HG03064 (cell line): ENCODE measurements around the gene TXNDC2.
"Not testable (repeated sequence)": the region's sequence is repeated elsewhere in the genome, so short reads cannot be mapped to it uniquely, and the experiment has no call there.

Experiments
- ATAC-seq: cut with Tn5 transposase; IDR thresholded peaks from one replicate; pipeline ENCODE4 v1.9.1; 2021; ENCODE audit warnings: low read depth; ENCODE audit not compliant: unreplicated experiment

TXNDC2 gene

GRCh38 chr18:9911226-9911625 is 25.5 kb downstream of the TXNDC2 start:
- ATAC-seq, result no peak

GRCh38 chr18:9912285-9912684 is 26.5 kb downstream of the TXNDC2 start:
- ATAC-seq, result not testable (repeated sequence)

- no peak for ATAC-seq
These were observed 27.4 kb downstream of the TXNDC2 start for GRCh38 chr18:9913151-9913525.

DNA sequence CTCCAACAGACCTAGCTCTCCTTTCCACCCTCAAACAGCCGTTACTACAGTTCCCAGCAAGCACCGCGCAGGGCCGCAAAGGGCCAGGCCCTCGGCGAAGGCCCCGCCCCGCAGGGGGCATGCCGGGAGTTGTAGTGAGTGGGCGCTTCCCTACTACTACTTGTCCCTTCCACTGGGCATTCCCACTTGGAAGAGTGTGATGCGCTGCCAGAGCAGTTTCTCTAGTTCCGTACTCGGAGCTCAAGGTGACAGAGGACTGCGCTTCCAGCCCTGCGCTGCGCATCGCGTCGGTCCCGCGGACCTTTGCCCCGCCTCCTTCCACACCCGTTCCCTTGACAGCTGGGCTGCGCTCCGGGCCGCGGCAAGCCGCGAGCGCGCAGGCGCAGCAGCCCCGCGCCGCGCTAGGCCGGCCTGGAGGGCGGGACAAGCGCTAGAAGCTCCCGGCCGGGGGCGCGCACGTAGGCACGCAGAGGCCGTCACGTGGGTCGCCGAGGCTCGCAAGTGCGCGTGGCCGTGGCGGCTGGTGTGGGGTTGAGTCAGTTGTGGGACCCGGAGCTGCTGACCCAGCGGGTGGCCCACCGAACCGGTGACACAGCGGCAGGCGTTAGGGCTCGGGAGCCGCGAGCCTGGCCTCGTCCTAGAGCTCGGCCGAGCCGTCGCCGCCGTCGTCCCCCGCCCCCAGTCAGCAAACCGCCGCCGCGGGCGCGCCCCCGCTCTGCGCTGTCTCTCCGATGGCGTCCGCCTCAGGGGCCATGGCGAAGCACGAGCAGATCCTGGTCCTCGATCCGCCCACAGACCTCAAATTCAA is 28.0 kb downstream of the TXNDC2 start, which contains the start of gene VAPA:
TSS of gene VAPA (plus strand) at position 491 of the 808 bp plus-strand sequence. CDS start at position 732, 241 bp downstream.
- ATAC-seq, result peak; percentile 79

DNA sequence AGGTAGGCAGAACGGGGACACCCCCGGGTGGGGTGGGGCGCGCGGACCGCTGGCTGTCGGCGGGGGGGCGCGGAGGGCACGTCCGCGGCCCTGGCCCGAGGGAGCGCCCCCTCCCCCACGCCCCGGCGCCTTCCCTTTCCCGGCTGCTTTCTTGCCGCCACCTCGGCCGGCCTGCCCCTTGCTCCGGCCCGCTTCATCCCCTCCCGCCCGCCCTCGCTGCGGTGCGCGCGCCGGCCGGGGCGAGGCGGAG is 28.5 kb downstream of the TXNDC2 start:
- ATAC-seq, result no peak

- peak; percentile 28 for ATAC-seq
These were observed 29.0 kb downstream of the TXNDC2 start for GRCh38 chr18:9914584-9915290.

GRCh38 chr18:9915291-9916076 is 29.7 kb downstream of the TXNDC2 start:
- ATAC-seq, result no peak

GRCh38 chr18:9916077-9916639 is 30.4 kb downstream of the TXNDC2 start:
- ATAC-seq, result no peak

DNA sequence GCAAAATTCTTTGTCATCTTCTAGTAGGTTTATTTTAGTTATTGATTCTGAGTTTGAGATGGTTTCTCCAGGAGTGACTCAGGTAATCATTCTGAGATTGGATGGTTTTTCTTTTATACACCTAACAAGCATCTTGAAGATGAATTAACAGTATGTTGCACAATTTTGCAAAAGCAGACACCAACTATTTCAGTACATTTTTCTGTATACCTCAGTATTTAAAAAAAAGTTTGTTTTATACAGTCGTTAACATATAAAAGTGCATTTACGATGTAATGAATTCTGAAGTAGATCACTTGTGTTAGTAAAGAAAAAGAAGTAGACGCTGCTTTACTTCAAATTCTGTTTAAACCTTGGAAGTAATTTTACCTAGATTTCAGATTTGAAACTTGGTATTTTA is 31.0 kb downstream of the TXNDC2 start:
- ATAC-seq, result no peak

DNA sequence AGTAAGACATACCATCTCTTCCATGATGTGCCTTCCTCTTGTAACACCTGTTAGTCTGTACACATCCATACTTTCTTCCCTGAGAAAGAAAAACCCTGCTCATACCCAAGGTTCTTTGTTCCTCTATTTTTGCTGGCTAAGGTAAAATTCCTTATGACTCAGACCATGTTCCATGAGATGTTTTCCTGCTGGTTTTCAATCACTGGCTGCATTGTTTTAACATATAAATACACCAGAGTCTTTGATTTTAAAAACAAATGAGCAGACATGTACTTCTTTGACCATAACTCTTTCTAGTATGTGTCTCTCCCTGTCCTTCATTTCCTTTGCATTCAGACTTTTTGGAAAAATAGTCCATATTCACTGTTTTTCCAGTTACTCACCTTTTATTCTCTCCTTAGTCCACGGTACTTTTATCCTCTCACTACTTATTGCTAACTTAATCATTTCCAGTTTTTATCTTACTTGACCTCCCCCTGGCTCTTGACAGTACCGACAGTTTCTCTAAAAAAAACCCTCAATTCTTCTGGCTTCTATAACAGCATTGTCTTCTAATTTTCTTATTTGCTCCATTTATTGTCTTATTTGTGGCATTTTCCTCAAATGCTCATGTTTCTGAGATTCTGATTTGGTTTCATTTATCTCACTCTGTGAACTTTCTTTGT is 32.4 kb downstream of the TXNDC2 start:
- ATAC-seq, result no peak

DNA sequence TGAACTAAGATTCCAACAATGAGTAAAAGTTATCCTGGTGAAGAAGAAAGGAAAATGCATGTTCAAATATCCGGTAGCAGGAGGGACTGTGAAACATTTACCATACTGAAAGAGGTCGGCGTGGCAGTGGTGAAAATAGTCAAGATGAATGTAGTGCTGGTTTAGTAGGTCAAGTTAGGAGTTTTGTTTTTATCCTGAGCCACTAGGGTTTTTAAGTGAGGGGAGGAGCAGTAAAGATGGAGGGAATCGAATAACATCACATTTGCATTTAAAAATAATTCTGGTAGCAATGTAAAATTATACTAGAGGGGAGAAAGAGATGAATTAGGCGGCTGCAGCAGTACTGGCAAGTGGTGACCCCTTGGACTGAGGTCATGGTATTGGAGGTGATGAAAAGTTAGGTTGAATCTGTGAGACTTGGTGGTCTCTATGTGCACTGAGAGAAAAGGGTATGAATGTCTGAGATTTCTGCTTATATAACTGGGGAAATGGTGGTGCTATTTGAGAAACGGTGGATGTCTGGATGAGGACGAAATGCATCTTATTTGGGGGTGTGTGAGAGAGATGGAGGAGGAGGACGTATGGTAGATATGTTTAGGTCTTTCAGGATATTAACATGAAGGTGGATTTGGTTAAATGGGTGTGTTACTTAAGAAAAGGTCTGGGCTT is 33.9 kb downstream of the TXNDC2 start:
- ATAC-seq, result no peak

DNA sequence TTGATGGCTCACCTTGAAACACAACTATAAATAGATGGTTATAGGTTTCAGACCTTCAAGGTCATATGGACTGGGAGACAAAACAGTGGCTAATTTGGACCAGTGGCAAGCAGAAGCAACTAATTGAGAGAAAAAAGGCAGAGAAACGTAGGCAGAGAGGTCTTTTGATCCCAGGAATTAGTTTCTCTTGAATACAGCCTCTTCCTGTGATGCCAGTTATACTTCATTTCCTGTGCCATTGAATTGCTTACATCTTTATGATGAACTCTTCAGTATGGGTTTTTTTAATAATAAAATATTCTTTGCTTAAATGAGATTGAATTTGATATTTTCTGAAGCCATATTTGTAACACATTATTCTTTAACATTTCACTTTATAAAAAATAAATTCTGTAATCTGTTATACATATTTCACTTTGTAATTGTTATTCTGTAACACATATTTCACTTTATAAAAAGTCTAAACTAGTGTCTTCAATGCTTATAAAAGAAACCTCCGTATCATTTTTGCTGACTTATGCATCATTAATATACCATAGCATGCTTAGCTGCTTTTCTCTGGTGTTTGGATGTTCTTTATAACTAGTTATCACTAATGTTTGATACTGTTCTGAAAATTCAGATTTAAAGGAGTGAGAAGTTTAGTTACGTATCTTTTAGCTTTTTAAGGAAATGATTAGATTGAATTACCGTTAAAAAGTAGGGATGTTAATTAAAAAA is 37.0 kb downstream of the TXNDC2 start:
- ATAC-seq, result no peak

GRCh38 chr18:9924371-9924943 is 38.7 kb downstream of the TXNDC2 start:
- no peak for ATAC-seq

- ATAC-seq, result no peak
These were observed 39.6 kb downstream of the TXNDC2 start for GRCh38 chr18:9925369-9925768.

DNA sequence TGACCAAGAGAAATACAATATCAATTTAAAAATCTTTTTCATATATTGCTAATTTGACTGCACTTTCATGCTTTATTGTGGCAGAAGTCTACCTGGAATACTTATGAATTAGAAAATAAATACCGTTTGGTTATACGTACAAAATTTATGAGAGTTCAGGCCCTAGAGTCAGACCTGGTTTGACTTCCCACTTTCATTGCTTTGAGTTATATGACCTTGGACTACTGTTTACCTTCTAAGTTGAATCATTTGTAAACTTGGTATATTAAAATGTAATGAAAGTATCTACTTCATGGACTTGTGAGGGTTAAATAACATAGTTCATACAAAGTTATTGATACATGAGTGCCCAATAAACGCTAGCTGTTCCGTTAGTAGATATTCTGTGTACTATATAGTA is 40.0 kb downstream of the TXNDC2 start:
- no peak for ATAC-seq

DNA sequence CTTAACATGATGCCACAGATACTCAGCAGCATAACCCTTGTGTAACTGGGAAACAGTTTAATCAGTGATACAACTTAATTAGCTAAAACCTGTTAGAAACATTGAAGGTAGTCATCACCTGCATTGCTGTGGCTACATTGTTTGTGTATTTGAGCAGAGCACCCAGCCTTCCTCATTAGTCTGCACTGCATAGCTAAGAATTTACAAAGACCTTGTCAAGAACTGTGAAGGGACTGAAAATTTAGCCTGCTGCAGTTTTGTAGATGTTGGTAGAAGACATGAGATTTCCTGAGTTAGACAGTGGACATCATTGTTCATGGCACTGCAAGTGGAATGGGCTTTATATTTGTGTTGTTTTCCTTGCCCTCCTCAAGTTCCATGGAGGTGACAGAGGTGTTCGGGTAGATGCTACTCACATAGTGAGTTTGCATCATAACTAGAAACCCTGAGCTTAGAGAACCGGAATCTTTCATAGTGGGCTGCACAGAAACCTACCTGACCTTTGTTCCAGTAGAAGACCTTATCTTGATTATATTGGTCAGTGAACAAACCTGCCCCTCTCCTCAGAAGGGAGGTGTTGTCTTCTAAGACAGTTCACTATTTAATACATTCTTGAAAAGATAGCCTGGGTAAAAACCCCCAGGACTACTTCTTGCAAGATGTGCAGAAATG is 40.6 kb downstream of the TXNDC2 start:
- no peak for ATAC-seq

DNA sequence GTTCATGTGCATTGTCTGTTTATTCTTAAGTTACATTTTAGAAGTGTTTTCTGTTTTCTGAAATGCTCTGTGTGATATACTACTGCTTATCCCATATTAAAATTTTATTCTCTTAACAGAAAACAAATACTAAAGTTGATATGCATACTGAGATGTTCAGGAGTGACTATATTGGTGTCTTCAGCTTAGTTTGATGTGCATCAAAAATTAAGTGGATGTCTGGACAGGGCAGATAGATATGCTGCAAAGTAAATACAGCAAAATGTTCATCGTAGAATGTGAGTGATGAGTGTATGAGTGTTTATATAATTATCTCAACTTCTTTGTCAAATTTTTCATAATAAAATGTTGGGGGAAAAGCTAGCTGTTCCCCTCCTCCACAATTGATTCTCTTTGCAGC is 41.2 kb downstream of the TXNDC2 start:
- ATAC-seq, result no peak

GRCh38 chr18:9927392-9928063 is 41.8 kb downstream of the TXNDC2 start:
- ATAC-seq, result no peak
